BLaER1 (cell line): ENCODE measurements around the gene SPATA2.

Experiments
- H3K27ac ChIP-seq: shearing (Covaris generic); formaldehyde crosslinking; 2 replicates; pipeline ENCODE4 v1.8.1; 2022
- H3K27me3 ChIP-seq: shearing (Covaris generic); formaldehyde crosslinking; 2 replicates; pipeline ENCODE4 v1.8.1; 2022
- H3K36me3 ChIP-seq: shearing (Covaris generic); formaldehyde crosslinking; 2 replicates; pipeline ENCODE4 v1.8.1; 2022
- H3K4me1 ChIP-seq: shearing (Covaris generic); formaldehyde crosslinking; 2 replicates; pipeline ENCODE4 v1.8.1; 2022
- H3K4me2 ChIP-seq: shearing (Covaris generic); formaldehyde crosslinking; 2 replicates; pipeline ENCODE4 v1.8.1; 2022
- H3K4me3 ChIP-seq: shearing (Covaris generic); formaldehyde crosslinking; 2 replicates; pipeline ENCODE4 v1.8.1; 2022
- H3K9ac ChIP-seq: shearing (Covaris generic); formaldehyde crosslinking; 2 replicates; pipeline ENCODE4 v1.8.1; 2022
- H3K9me3 ChIP-seq: shearing (Covaris generic); formaldehyde crosslinking; 2 replicates; pipeline ENCODE4 v1.8.1; 2022
- H4K20me1 ChIP-seq: shearing (Covaris generic); formaldehyde crosslinking; 2 replicates; pipeline ENCODE4 v1.8.1; 2022
- Cebpa-rat ChIP-seq: shearing (Covaris generic); IDR thresholded peaks from 2 replicates; pipeline ENCODE4 v1.8.1; 2022

Gene SPATA2

DNA sequence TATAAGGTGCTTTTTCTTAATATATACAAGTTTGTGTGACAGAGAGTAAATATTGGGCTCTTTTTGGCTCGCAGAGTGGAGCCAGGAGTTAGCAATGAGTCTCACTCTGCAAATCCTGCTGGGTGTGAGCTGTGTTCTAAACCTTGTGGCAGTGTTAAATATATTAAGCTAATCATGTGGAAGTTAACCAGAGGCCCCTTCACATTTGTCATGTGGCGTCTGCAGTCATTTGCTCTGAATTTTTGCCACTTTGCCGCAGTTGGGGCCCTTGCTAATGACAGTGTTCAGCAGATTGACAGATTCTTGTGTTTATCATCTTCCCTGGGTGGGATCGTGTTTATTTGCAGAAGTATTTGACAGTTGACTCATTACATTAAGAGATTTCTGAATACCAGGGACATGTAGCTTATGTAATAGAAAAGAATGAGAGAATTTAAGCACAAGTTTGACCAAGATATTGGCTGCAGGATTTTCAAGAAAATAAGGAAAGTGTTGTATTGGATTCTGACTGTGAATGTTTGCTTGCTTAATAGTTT, 37.9 kb downstream of the SPATA2 start:
- no peak for TF ChIP-seq Cebpa-rat
- no peaks in the 10 kb centered on the region for H3K9me3 ChIP-seq
- no peaks in the 10 kb centered on the region for H4K20me1 ChIP-seq
- H3K4me3 ChIP-seq = no peak overlapping the region
- no peak overlapping the region for H3K4me2 ChIP-seq
- H3K36me3 ChIP-seq = peaks cover 58% of the 10 kb centered on the region
- no peaks in the 10 kb centered on the region for H3K27me3 ChIP-seq
- no peaks in the 10 kb centered on the region for H3K4me1 ChIP-seq
- no peak overlapping the region for H3K9ac ChIP-seq
- H3K27ac ChIP-seq = no peak overlapping the region

DNA sequence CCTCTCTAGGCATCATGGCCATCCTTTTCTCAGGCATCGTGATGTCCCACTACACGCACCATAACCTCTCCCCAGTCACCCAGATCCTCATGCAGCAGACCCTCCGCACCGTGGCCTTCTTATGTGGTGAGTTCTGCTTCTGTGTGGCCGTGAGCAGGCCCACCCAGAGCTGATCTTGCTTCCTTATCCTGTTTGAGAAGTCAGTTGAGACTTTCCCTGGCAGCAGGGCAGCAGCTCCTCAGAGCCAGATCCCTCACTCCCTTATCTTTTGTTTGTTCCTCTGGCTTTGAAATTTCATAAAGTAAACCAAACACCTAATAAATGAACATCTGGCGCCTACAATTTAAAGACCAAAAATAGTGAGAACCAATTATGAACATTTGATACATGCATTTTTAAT, 40.6 kb downstream of the SPATA2 start:
- no peaks in the 10 kb centered on the region for H3K4me1 ChIP-seq
- no peak for TF ChIP-seq Cebpa-rat
- H3K4me3 ChIP-seq = no peak overlapping the region
- no peaks in the 10 kb centered on the region for H3K27me3 ChIP-seq
- H3K4me2 ChIP-seq = no peak overlapping the region
- H4K20me1 ChIP-seq = no peaks in the 10 kb centered on the region
- H3K9ac ChIP-seq = no peak overlapping the region
- peaks cover 45% of the 10 kb centered on the region for H3K36me3 ChIP-seq
- H3K27ac ChIP-seq = no peak overlapping the region
- no peaks in the 10 kb centered on the region for H3K9me3 ChIP-seq

DNA sequence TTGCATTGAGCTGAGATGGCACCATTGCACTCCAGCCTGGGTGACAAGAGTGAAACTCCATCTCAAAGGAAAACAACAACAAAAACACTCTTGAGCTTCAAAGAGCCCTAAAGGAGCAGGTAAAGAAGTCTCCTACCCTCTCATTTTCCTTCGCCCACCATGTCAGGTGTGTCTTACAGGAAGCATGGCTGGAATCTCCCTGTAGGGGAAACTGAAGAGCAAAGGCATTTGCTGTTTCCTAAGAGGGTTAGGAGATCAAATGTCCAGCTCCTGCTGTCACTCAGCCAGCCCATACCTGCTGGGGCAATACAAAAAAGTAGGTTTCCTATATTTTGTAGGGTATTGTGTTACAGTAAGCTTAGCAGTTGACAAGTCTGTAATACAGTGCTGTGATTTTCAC, 43.3 kb downstream of the SPATA2 start:
- Histone ChIP-seq H3K9me3 (no peaks in the 10 kb centered on the region), H3K27me3 (no peaks in the 10 kb centered on the region), H4K20me1 (no peaks in the 10 kb centered on the region), H3K9ac (no peak overlapping the region), H3K4me1 (peaks cover 15% of the 10 kb centered on the region), H3K4me2 (no peak overlapping the region), H3K4me3 (no peak overlapping the region), H3K27ac (no peak overlapping the region), H3K36me3 (peaks cover 28% of the 10 kb centered on the region)
- no peak for TF ChIP-seq Cebpa-rat

DNA sequence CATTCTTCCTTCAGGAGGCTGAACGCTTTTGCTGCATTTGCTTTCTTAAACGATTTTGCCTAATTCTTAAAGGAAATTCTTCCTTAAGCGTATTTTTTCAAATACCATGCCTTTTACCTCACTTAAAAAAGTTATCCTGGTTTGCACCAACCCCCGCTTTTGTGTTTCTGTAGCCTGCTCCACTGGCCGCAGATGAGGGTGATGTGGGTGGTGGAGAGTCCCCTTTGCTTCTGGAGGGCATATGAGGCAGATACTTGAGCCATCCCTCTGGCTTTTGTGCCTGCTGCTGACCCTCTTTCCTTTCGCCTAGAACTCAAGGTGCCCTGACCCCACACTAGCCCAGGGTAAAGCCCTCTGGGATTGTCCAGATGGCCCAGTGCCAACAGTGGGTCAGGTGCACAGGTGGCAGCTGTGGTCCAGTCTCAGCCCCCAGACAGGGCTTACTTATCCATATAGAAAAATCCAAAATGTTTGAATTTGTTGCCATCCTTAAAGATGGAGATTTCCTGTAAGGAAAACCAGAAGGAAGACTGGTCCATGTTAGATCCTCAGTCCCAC, 43.9 kb downstream of the SPATA2 start:
- peaks cover 26% of the 10 kb centered on the region for H3K36me3 ChIP-seq
- no peak overlapping the region for H3K9ac ChIP-seq
- H3K4me2 ChIP-seq = no peak overlapping the region
- H3K27ac ChIP-seq = no peak overlapping the region
- no peaks in the 10 kb centered on the region for H3K9me3 ChIP-seq
- no peak overlapping the region for H3K4me3 ChIP-seq
- H4K20me1 ChIP-seq = no peaks in the 10 kb centered on the region
- no peak for TF ChIP-seq Cebpa-rat
- H3K4me1 ChIP-seq = peaks cover 15% of the 10 kb centered on the region
- H3K27me3 ChIP-seq = no peaks in the 10 kb centered on the region

DNA sequence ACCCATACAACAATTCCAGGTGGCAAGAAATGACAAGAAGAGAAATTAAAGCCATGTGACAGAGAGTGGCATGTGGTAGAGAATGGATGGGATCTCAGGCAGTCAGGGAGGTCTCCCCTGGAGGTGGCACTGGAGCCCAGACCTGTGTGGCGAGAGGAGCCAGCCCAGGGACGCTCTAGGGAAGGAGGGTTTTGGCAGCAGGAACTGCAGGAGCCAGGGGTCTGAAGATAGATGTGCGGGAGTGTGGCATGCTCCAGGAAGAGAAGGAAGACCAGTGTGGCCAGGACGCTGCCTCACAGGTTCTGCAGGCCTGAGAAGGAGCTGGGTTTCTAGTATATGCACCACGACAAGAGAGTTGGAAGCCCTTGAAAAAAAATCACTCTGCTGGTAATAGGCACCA, 45.1 kb downstream of the SPATA2 start:
- no peak for TF ChIP-seq Cebpa-rat
- Histone ChIP-seq H3K4me1 (peaks cover 15% of the 10 kb centered on the region), H3K27ac (no peak overlapping the region), H3K27me3 (no peaks in the 10 kb centered on the region), H3K36me3 (peaks cover 27% of the 10 kb centered on the region), H3K9me3 (no peaks in the 10 kb centered on the region), H3K4me3 (no peak overlapping the region), H3K4me2 (no peak overlapping the region), H4K20me1 (no peaks in the 10 kb centered on the region), H3K9ac (no peak overlapping the region)

DNA sequence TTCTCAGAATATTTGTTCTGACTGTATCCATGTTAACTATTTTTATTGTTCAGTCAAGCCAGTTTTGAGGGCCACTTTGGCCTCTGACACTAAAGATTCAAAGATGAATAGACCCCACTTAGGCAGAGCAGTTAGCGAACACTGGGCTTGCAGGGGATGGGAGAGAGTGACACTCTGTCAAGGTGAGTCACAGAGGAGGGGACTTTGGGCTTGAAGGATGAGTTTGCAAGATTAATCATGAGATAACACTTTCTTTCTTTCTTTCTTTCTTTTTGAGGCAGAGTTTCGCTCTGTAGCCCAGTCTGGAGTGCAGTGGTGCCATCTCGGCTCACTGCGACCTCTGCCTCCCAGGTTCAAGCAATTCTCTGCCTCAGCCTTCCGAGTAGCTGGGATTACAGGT, 46.4 kb downstream of the SPATA2 start:
- Histone ChIP-seq H3K4me1 (peaks cover 15% of the 10 kb centered on the region), H3K9ac (no peak overlapping the region), H3K36me3 (peaks cover 30% of the 10 kb centered on the region), H3K27ac (no peak overlapping the region), H3K4me2 (peak overlapping the region; percentile 67), H3K4me3 (no peak overlapping the region), H3K9me3 (no peaks in the 10 kb centered on the region), H3K27me3 (no peaks in the 10 kb centered on the region), H4K20me1 (no peaks in the 10 kb centered on the region)
- no peak for TF ChIP-seq Cebpa-rat

DNA sequence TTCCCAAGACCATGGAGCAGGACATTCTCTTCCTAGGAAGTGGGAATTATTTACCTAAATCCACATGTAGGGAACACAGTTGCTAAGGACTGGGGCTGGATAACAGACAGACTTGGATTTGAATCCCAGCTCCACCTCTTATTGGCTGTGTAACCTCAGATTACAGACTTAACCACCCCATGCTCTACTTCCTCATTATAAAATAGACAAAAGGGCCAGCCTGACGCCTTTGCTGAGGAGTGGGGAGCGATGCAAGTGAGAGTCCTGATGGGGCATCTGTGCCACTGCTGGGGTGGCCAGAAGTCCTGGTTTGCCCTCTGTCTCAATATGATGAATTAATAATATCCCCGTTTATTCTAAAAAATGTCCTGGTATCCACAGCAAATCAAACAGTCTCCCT, 46.8 kb downstream of the SPATA2 start:
- TF ChIP-seq Cebpa-rat = no peak
- Histone ChIP-seq H3K4me3 (no peak overlapping the region), H3K9ac (peak overlapping the region; percentile 23; the same call in 1 of the 2 replicates), H4K20me1 (no peaks in the 10 kb centered on the region), H3K4me2 (peak overlapping the region; percentile 67), H3K4me1 (peaks cover 15% of the 10 kb centered on the region), H3K36me3 (peaks cover 30% of the 10 kb centered on the region), H3K27me3 (no peaks in the 10 kb centered on the region), H3K9me3 (no peaks in the 10 kb centered on the region), H3K27ac (peak overlapping the region; percentile 42; the same call in 1 of the 2 replicates)

DNA sequence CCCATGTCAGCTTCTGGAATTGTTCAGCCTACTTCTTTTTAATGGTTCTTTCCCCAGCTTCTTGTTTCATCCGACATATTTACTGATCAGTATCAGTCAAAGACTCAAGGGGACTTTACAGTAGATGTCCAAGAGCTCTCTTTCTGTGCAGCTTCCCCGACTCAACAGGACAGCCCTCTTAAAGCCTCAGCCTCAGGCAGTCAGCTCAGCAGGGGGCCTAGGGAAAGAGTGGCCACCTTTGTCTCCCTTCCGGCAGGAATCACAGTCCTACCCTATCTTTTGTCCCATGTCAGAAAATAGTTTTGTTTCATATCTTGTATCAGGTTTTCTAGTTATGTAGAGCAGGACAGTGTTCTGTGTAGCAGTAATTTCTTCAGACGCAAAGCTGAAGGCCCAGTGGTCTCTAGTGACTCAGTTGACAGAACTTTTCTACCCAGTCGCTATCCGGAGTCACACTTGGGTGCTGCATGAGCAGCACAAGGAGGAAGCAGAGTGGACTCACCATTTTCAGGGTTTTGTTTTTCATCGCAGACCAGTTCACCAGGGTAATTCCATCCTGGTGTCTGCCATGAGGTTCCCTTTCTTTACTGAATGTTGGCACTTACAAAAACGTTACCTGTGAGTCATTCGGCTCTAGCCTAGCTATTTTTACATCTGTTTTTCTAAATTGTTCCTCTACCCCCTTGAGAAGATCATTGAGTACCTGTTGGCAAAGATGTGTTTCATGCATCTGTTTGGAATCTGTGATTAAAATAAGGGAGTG, 47.7 kb downstream of the SPATA2 start:
- H3K4me1 ChIP-seq = peaks cover 15% of the 10 kb centered on the region
- peaks cover 30% of the 10 kb centered on the region for H3K36me3 ChIP-seq
- H4K20me1 ChIP-seq = no peaks in the 10 kb centered on the region
- H3K27ac ChIP-seq = peak overlapping the region; percentile 42; the same call in 1 of the 2 replicates
- H3K9me3 ChIP-seq = no peaks in the 10 kb centered on the region
- H3K27me3 ChIP-seq = no peaks in the 10 kb centered on the region
- H3K4me3 ChIP-seq = no peak overlapping the region
- no peak for TF ChIP-seq Cebpa-rat
- H3K4me2 ChIP-seq = peak overlapping the region; percentile 67
- H3K9ac ChIP-seq = peak overlapping the region; percentile 23; the same call in 1 of the 2 replicates

DNA sequence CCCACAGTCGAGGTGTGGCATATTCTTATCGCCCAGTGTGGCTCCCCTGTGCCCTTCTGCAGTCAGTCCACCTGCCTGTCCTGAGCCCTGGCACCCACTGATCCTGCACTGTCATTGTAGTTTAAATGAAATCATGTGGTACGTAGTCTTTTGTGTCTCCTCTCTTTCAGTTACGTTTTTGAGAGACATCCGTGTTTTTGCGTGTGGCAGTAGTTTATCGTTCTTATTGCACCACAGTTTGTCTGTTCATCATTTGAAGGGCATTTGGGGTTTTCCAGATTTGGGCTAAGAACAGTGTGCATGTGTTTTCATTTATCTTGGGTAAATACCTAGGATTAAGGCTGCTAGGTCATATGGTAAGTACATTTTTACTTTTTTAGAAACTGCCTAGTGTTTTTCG, 49.3 kb downstream of the SPATA2 start:
- H3K9me3 ChIP-seq = no peaks in the 10 kb centered on the region
- H4K20me1 ChIP-seq = no peaks in the 10 kb centered on the region
- no peak overlapping the region for H3K4me2 ChIP-seq
- H3K4me1 ChIP-seq = peaks cover 15% of the 10 kb centered on the region
- H3K27ac ChIP-seq = no peak overlapping the region
- TF ChIP-seq Cebpa-rat = no peak
- H3K9ac ChIP-seq = no peak overlapping the region
- H3K27me3 ChIP-seq = no peaks in the 10 kb centered on the region
- peaks cover 27% of the 10 kb centered on the region for H3K36me3 ChIP-seq
- H3K4me3 ChIP-seq = no peak overlapping the region

DNA sequence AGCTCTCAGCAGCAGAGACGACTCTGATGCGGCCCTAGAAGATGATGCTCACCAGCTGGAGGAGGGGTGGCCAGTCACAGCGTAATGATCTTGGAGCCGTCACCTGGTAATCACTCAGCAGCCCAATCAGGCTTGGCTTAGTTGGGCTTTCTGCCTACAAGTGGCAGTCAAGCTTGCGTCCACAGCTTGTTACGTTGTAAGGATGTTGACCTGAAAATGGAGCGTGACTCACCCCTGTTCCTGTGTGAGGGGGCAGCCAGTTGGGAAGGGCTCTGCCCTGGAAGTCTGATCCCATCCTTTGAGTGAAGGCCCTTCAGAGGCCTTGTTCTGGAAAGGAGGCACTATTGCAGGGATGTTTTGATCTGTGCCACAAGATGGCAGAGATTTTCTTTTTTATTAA, 49.8 kb downstream of the SPATA2 start:
- Histone ChIP-seq H3K27ac (no peak overlapping the region), H3K9ac (no peak overlapping the region), H3K9me3 (no peaks in the 10 kb centered on the region), H3K4me1 (peaks cover 15% of the 10 kb centered on the region), H3K27me3 (no peaks in the 10 kb centered on the region), H4K20me1 (no peaks in the 10 kb centered on the region), H3K4me3 (no peak overlapping the region), H3K36me3 (peaks cover 32% of the 10 kb centered on the region), H3K4me2 (no peak overlapping the region)
- TF ChIP-seq Cebpa-rat = no peak
